BLaER1 (cell line): ENCODE measurements around the gene FOXA3.

Source experiments
- H3K27ac ChIP-seq: shearing (Covaris generic); formaldehyde crosslinking; 2 replicates; pipeline ENCODE4 v1.8.1; 2022
- H3K27me3 ChIP-seq: shearing (Covaris generic); formaldehyde crosslinking; 2 replicates; pipeline ENCODE4 v1.8.1; 2022
- H3K36me3 ChIP-seq: shearing (Covaris generic); formaldehyde crosslinking; 2 replicates; pipeline ENCODE4 v1.8.1; 2022
- H3K4me1 ChIP-seq: shearing (Covaris generic); formaldehyde crosslinking; 2 replicates; pipeline ENCODE4 v1.8.1; 2022
- H3K4me2 ChIP-seq: shearing (Covaris generic); formaldehyde crosslinking; 2 replicates; pipeline ENCODE4 v1.8.1; 2022
- H3K4me3 ChIP-seq: shearing (Covaris generic); formaldehyde crosslinking; 2 replicates; pipeline ENCODE4 v1.8.1; 2022
- H3K9ac ChIP-seq: shearing (Covaris generic); formaldehyde crosslinking; 2 replicates; pipeline ENCODE4 v1.8.1; 2022
- H3K9me3 ChIP-seq: shearing (Covaris generic); formaldehyde crosslinking; 2 replicates; pipeline ENCODE4 v1.8.1; 2022
- H4K20me1 ChIP-seq: shearing (Covaris generic); formaldehyde crosslinking; 2 replicates; pipeline ENCODE4 v1.8.1; 2022
- Cebpa-rat ChIP-seq: shearing (Covaris generic); IDR thresholded peaks from 2 replicates; pipeline ENCODE4 v1.8.1; 2022

Gene FOXA3

DNA sequence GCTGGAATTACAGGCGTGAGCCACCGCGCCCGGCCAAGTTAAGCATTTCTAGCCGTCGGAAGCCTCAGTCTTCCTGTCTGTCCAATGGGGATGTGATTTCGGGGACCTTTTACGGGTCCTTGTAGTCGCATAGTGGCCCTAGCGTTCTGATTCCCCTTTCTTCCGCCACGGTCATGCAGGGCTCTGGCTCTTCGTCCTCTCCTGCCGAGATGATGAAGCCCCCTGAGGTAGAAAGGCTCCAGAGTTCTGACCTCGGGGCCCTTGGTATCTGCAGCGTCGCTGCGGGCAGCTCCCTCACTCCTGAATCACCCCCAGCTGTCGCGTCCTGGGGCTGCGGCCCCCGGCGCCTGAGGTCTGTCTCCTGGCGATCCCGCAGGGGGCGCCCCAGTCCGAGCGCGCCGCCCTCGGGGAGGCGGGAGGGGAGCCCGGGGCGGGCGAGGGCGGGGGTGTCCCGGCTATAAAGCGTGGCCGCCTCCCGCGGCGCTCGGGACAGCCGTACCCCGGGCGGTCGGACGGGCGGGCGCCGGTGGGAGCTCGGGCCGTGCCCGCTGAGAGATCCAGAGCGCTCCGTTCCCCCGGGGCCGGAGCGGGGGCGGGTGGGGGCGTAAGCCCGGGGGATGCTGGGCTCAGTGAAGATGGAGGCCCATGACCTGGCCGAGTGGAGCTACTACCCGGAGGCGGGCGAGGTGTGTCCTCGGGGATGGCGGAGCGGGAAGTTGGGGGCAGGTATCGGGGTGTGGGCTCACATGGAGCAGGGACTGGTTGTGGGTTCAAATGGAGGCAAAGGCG, at the start of gene FOXA3:
FOXA3 (plus strand) TSS at position 487 of the 789 bp plus-strand sequence; CDS start at position 618, 131 bp downstream.
- Histone ChIP-seq H3K4me1 (peaks cover 24% of the 10 kb centered on the region), H3K4me3 (peak within 1 kb of the TSS; percentile 92), H3K9me3 (no peaks in the 10 kb centered on the region), H3K4me2 (peak within 1 kb of the TSS; percentile 90), H3K36me3 (peaks cover 20% of the 10 kb centered on the region), H3K27me3 (peaks cover 41% of the 10 kb centered on the region), H3K27ac (no peak within 1 kb of the TSS), H3K9ac (peak within 1 kb of the TSS; percentile 92; the same call in 1 of the 2 replicates), H4K20me1 (no peaks in the 10 kb centered on the region; the same call in 1 of the 2 replicates)
- TF ChIP-seq Cebpa-rat, result no peak

DNA sequence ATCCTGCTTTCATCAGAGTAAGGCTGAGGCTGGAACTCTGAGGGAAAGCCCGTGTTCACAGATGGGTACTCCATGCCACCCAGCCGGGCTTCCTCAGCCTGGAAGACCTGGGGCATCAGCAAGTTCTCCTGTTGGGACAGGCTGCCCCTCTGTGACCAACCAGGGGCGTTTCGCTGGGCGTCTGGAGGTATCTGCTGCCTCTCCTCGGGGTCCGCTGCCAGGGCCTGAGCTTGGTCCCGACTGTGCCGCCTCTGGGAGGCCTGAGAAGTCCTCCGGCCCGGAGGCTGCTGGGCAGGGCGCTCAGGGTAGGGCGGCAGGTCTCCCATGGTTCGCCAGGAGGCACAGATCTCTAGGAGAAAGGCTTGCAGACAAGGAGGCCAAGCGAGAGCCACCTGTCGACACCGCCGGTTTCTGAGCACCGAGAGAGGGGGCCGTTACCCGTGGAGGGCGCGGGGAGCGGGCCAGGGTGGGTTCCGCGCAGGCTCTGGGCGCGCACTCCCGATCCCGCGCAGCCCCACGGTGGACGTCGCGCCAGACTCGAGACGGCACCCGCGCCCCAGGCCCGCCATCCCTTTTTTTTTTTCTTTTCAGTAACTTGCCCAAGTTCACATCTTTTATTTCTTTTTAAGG, 49.2 kb upstream of the FOXA3 start, which contains the start of gene RSPH6A:
RSPH6A (minus strand) TSS at position 458 of the 630 bp plus-strand sequence; CDS start at position 326, 132 bp downstream.
- peak within 1 kb of the TSS; percentile 75 for H3K9ac ChIP-seq

GRCh38 chr19:45815481-45816216, 48.5 kb upstream of the FOXA3 start:
- Histone ChIP-seq H4K20me1 (peaks cover 13% of the 10 kb centered on the region), H3K4me3 (peak overlapping the region; percentile 69), H3K9me3 (no peaks in the 10 kb centered on the region), H3K9ac (peak overlapping the region; percentile 75), H3K4me1 (peaks cover 47% of the 10 kb centered on the region), H3K36me3 (peaks cover 28% of the 10 kb centered on the region), H3K4me2 (peak overlapping the region; percentile 90), H3K27ac (peak overlapping the region; percentile 62), H3K27me3 (no peaks in the 10 kb centered on the region)
- no peak for TF ChIP-seq Cebpa-rat

More for the DNA sequence above, 49.2 kb upstream of the FOXA3 start, which contains the start of gene RSPH6A:
- peaks cover 22% of the 10 kb centered on the region for H3K36me3 ChIP-seq
- peak within 1 kb of the TSS; percentile 69 for H3K4me3 ChIP-seq
- peak within 1 kb of the TSS; percentile 90 for H3K4me2 ChIP-seq
- no peaks in the 10 kb centered on the region for H3K9me3 ChIP-seq
- H4K20me1 ChIP-seq, result peaks cover 13% of the 10 kb centered on the region
- H3K27me3 ChIP-seq, result no peaks in the 10 kb centered on the region
- peaks cover 47% of the 10 kb centered on the region for H3K4me1 ChIP-seq
- TF ChIP-seq Cebpa-rat, result no peak
- H3K27ac ChIP-seq, result peak within 1 kb of the TSS; percentile 62

DNA sequence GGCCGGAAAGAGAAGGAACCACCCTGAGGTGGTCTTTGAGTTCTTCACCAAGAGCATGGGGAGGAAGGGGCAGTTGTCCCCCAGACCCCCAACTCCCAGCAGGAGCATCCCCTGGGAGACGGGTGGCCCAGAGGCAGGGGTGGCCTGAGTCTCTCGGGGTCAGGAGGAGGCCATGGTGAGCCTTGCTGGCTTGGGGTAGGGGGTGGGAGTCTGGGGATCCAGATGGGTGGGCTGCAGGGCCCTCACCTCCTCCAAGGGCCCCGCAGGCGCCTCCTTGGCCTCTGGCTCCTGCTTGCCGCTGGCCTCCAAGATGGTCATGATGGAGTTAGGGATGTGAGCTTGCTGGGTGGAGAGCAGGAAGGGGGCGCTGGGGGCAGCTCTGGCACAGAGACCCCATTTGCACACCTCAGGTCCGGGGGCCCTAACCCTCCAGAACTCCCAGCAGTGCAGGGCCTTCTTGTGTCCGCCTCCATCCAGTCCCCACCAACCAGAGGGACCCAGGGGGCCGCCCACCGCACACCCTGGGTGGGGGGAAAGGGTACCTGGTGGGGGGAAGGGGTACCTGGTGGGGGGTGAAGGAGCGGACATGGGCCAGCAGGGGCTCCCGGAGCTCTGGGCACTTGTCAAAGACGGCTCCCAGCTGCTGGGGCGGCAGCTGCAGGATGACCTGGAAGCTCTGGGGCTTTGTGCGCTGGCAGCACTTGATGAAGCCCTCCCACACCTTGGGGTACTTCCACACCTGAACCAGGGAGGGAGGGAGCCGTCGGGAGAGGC, 47.7 kb upstream of the FOXA3 start:
- no peak for TF ChIP-seq Cebpa-rat

DNA sequence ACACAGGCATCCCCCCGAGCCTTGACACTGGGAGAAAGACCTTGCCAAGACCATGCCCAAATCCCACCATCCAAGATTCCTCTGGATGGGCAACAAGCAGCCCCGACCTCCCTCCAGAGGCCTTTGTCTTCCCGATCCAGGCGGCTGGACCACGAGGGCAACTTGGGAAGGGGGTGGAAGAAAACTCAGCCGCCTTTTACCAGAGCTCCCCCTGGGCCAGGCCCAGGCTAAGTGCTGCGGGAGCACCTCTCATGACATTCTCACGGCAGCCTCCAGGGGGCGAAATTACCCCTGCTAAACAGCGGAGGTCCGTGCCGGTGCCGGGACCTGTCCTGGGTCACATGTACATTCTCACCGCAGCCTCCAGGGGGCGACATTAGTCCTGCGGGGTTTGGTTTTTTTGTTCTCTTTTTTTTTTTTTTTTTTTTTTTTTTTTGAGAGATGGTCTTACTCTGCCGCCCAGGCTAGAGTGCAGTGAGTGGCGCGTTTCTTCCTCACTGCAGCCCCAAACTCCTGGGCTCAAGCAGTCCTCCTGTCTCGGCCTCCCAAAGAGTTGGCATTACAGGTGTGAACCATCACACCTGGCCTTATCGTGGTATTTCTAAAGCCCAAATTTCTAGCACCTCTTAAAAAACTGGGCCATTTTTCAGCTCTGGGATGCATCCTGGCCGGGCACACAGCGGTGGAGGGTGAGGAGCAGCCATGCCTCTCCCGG, 47.0 kb upstream of the FOXA3 start:
- Histone ChIP-seq H3K27ac (peak overlapping the region; percentile 44; the same call in 1 of the 2 replicates), H3K9ac (no peak overlapping the region), H3K27me3 (no peaks in the 10 kb centered on the region), H3K36me3 (peaks cover 39% of the 10 kb centered on the region), H3K4me3 (no peak overlapping the region), H3K4me1 (peaks cover 46% of the 10 kb centered on the region), H3K4me2 (peak overlapping the region; percentile 90), H3K9me3 (no peaks in the 10 kb centered on the region), H4K20me1 (peaks cover 13% of the 10 kb centered on the region)
- no peak for TF ChIP-seq Cebpa-rat

More for the DNA sequence above, 47.7 kb upstream of the FOXA3 start:
- H3K27ac ChIP-seq, result peak overlapping the region; percentile 62; the same call in 1 of the 2 replicates
- peak overlapping the region; percentile 69 for H3K4me3 ChIP-seq
- H4K20me1 ChIP-seq, result peaks cover 13% of the 10 kb centered on the region
- no peaks in the 10 kb centered on the region for H3K27me3 ChIP-seq
- H3K4me1 ChIP-seq, result peaks cover 46% of the 10 kb centered on the region
- peak overlapping the region; percentile 90 for H3K4me2 ChIP-seq
- H3K9me3 ChIP-seq, result no peaks in the 10 kb centered on the region
- peak overlapping the region; percentile 75 for H3K9ac ChIP-seq
- H3K36me3 ChIP-seq, result peaks cover 34% of the 10 kb centered on the region

DNA sequence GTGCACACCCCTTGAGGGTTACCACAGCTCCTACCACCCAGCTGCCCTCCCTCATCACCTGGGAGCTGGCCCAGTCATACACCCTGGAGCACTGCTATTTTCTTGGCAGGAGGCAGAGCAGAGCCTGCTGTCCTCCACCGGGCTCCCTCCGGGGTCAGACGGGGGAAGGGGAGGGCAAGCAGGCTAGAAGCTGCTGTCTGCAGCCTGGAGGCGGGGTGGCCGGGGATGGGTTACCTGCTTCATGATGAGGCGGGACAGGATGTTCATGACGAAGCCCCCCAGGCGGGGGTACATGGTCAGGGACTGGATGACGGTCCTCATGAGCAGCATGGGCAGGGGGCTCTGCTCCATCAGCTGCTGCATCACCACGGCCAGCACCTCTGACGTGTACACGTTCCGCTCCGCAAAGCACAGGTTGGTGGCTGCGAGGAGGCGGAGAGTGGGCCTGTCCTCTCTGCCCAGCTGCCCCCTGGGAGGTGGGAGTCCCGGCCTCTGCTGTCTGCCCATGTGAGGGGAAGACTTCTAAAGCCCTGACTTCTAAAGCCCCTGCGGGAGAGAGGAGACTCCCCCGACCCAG, 46.3 kb upstream of the FOXA3 start:
- Histone ChIP-seq H3K36me3 (peaks cover 46% of the 10 kb centered on the region), H4K20me1 (peaks cover 13% of the 10 kb centered on the region), H3K9me3 (no peaks in the 10 kb centered on the region), H3K27me3 (no peaks in the 10 kb centered on the region), H3K27ac (peak overlapping the region; percentile 44; the same call in 1 of the 2 replicates), H3K4me3 (no peak overlapping the region), H3K4me2 (peak overlapping the region; percentile 61), H3K9ac (no peak overlapping the region), H3K4me1 (peaks cover 46% of the 10 kb centered on the region)
- TF ChIP-seq Cebpa-rat, result no peak

DNA sequence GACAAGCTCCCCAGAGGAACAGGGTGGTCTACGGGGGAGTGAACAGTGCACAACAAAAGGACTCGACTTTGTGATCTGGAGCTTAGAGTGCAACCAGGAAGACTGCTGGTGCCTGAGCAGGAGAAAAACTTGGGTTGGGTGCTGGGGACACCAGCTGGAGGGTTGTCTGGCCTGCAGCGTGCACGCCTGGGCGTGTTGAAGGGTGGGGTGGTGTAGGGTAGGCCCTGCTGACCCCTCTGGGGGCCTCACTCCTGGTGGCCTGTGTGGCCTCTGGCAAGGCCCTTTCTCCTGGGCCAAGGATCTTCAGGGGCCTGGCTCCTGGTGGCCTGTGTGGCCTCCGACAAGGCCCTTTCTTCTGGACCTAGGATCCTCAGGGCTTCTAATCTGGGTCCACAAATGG, 44.4 kb upstream of the FOXA3 start:
- Histone ChIP-seq H3K4me1 (peaks cover 46% of the 10 kb centered on the region), H3K36me3 (peaks cover 65% of the 10 kb centered on the region), H3K9ac (0 out of 2 replicates have a peak overlapping the region, but pooled peaks have one; percentile 15), H3K4me2 (no peak overlapping the region), H3K9me3 (no peaks in the 10 kb centered on the region), H3K4me3 (no peak overlapping the region), H3K27ac (0 out of 2 replicates have a peak overlapping the region, but pooled peaks have one; percentile 35), H4K20me1 (peaks cover 13% of the 10 kb centered on the region), H3K27me3 (no peaks in the 10 kb centered on the region)
- TF ChIP-seq Cebpa-rat, result no peak
